ENCODE results near the gene LY6G6F. TPM values are rescaled to one million over a fixed set of nuclear protein-coding genes. Genes with fewer than 3 reads are reported as not detected.

LY6G6F gene
- total RNA-seq, 4 donors from 2014 or later: not detected

Small RNA genes lying within 50 kb of the gene (microRNA-seq; reads per million reads assigned to microRNA genes)
- gene MIR4646: not detected

Small RNA genes lying within 50 kb of the gene (small RNA-seq; reads per million reads assigned to genes)
- gene LY6G6D: not detected
- gene MIR4646: not detected
- gene RF00019: not detected
- gene RNU6-850P: not detected

Other genes starting within 250 kb of the LY6G6F start
- gene MICB, start 208.7 kb upstream of the LY6G6F start, total RNA-seq: 1 to 10 TPM in 3 of 4 donors, under 1 TPM in 1; 0.89 to 3.4 (median 2.1) TPM
- not detected for gene MCCD1, start 177.9 kb upstream of the LY6G6F start, total RNA-seq
- gene DDX39B, start 164.9 kb upstream of the LY6G6F start, total RNA-seq: 100 to 1,000 TPM; 296 to 339 (median 314) TPM
- gene ATP6V1G2, start 160.3 kb upstream of the LY6G6F start, total RNA-seq: 1 to 10 TPM; 1.2 to 3.9 (median 2.6) TPM
- 10 to 100 TPM; 23.7 to 34.0 (median 27.5) TPM for gene NFKBIL1, start 159.3 kb upstream of the LY6G6F start, total RNA-seq
- not detected for gene LTA, start 134.6 kb upstream of the LY6G6F start, total RNA-seq
- gene TNF, start 131.3 kb upstream of the LY6G6F start, total RNA-seq: under 1 TPM in 1 of 4 donors, not detected in 3; 0.42 TPM
- not detected for gene LTB, start 124.4 kb upstream of the LY6G6F start, total RNA-seq
- 10 to 100 TPM in 1 of 4 donors, 1 to 10 TPM in 2, not detected in 1; 2.5 to 23.4 (median 3.2) TPM for gene LST1, start 120.6 kb upstream of the LY6G6F start, total RNA-seq
- gene NCR3, start 113.9 kb upstream of the LY6G6F start, total RNA-seq: not detected
- gene AIF1, start 91.6 kb upstream of the LY6G6F start, total RNA-seq: 10 to 100 TPM in 3 of 4 donors, 1 to 10 TPM in 1; 8.1 to 37.8 (median 17.6) TPM
- gene PRRC2A, start 86.2 kb upstream of the LY6G6F start, total RNA-seq: 100 to 1,000 TPM in 1 of 4 donors, 10 to 100 TPM in 3; 68.5 to 127 (median 86.7) TPM
- gene BAG6, start 54.2 kb upstream of the LY6G6F start, total RNA-seq: 100 to 1,000 TPM; 179 to 301 (median 245) TPM
- 1 to 10 TPM; 2.3 to 5.1 (median 4.5) TPM for gene APOM, start 51.0 kb upstream of the LY6G6F start, total RNA-seq
- gene C6orf47, start 46.1 kb upstream of the LY6G6F start, total RNA-seq: 10 to 100 TPM; 23.6 to 32.3 (median 28.7) TPM
- gene GPANK1, start 41.9 kb upstream of the LY6G6F start, total RNA-seq: 10 to 100 TPM; 15.7 to 23.2 (median 22.1) TPM
- gene CSNK2B, start 40.8 kb upstream of the LY6G6F start, total RNA-seq: 100 to 1,000 TPM; 181 to 264 (median 206) TPM
- 10 to 100 TPM in 2 of 4 donors, 1 to 10 TPM in 2; 4.4 to 11.8 (median 9.4) TPM for gene LY6G5B, start 36.9 kb upstream of the LY6G6F start, total RNA-seq
- gene LY6G5C, start 25.8 kb upstream of the LY6G6F start, total RNA-seq: 1 to 10 TPM in 1 of 4 donors, under 1 TPM in 2, not detected in 1; 0.54 to 7.9 (median 0.83) TPM
- gene ABHD16A, start 3.5 kb upstream of the LY6G6F start, total RNA-seq: 10 to 100 TPM; 47.3 to 81.4 (median 71.7) TPM
- gene LY6G6D, start 8.5 kb downstream of the LY6G6F start, total RNA-seq: not detected
- gene LY6G6C, start 14.9 kb downstream of the LY6G6F start, total RNA-seq: not detected
- gene MPIG6B, start 16.5 kb downstream of the LY6G6F start, total RNA-seq: 1 to 10 TPM in 1 of 4 donors, under 1 TPM in 1, not detected in 2; 0.54 to 1.8 TPM
- 100 to 1,000 TPM in 3 of 4 donors, 10 to 100 TPM in 1; 99.9 to 117 (median 114) TPM for gene DDAH2, start 22.4 kb downstream of the LY6G6F start, total RNA-seq
- gene CLIC1, start 29.7 kb downstream of the LY6G6F start, total RNA-seq: 100 to 1,000 TPM; 222 to 314 (median 247) TPM
- gene MSH5, start 33.1 kb downstream of the LY6G6F start, total RNA-seq: 10 to 100 TPM in 1 of 4 donors, 1 to 10 TPM in 3; 5.6 to 11.2 (median 7.2) TPM
- gene SAPCD1, start 55.8 kb downstream of the LY6G6F start, total RNA-seq: 1 to 10 TPM in 3 of 4 donors, not detected in 1; 2.0 to 4.2 (median 3.0) TPM
- 1 to 10 TPM; 1.2 to 8.9 (median 5.4) TPM for gene VWA7, start 70.5 kb downstream of the LY6G6F start, total RNA-seq
- 100 to 1,000 TPM in 1 of 4 donors, 10 to 100 TPM in 3; 33.8 to 120 (median 39.9) TPM for gene VARS1, start 88.9 kb downstream of the LY6G6F start, total RNA-seq
- gene LSM2, start 100.1 kb downstream of the LY6G6F start, total RNA-seq: 10 to 100 TPM; 29.2 to 48.4 (median 36.5) TPM
- gene HSPA1L, start 108.4 kb downstream of the LY6G6F start, total RNA-seq: 1 to 10 TPM; 3.5 to 4.1 (median 3.9) TPM
- 100 to 1,000 TPM; 148 to 320 (median 190) TPM for gene HSPA1A, start 108.7 kb downstream of the LY6G6F start, total RNA-seq
- 100 to 1,000 TPM; 194 to 330 (median 256) TPM for gene HSPA1B, start 120.9 kb downstream of the LY6G6F start, total RNA-seq
- gene NEU1, start 156.0 kb downstream of the LY6G6F start, total RNA-seq: 10 to 100 TPM; 54.4 to 98.1 (median 65.9) TPM
- 10 to 100 TPM in 2 of 4 donors, 1 to 10 TPM in 2; 1.6 to 16.2 (median 7.7) TPM for gene SLC44A4, start 172.1 kb downstream of the LY6G6F start, total RNA-seq
- 10 to 100 TPM; 26.9 to 47.7 (median 38.7) TPM for gene EHMT2, start 190.8 kb downstream of the LY6G6F start, total RNA-seq
- 1 to 10 TPM in 3 of 4 donors, under 1 TPM in 1; 0.94 to 2.9 (median 1.5) TPM for gene ZBTB12, start 195.2 kb downstream of the LY6G6F start, total RNA-seq
- gene C2, start 220.9 kb downstream of the LY6G6F start, total RNA-seq: 1 to 10 TPM; 2.5 to 6.2 (median 4.4) TPM
- 10 to 100 TPM; 10.5 to 36.7 (median 16.4) TPM for gene CFB, start 239.2 kb downstream of the LY6G6F start, total RNA-seq

Data from thyroid gland (tissue), 4 donors.